ENCODE results near the gene CDC42BPA. TPM values are rescaled to one million over a fixed set of nuclear protein-coding genes. Genes with fewer than 3 reads are reported as not detected.

Gene CDC42BPA
- total RNA-seq, 4 donors from 2014 or later = 47.0 to 58.6 (median 54.8) TPM

DNA sequence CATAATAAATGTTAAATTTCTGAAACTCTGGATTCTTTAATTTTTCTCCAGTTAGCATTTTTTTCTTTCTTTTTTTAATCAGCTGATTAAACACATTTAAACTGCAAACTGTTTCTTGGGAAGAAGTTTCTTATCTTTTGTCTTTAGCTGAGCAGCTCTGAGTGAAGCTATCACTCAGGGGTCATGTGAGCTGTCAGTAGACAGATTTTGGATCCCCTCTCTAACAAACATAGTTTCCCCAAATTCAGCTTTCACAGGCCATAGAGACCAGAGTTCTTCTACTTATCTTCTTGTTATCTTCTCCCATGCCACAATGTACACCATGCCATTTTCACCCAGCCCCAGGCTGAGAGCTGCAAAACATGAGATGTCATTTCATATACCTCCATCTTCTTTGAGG is 148.9 kb downstream of the CDC42BPA start:
- no peaks in the 10 kb centered on the region for H3K36me3 ChIP-seq
- no peak for DNase-seq (ENCODE audit: low spot score in 2 of 2)
- H3K4me3 ChIP-seq = no peak overlapping the region
- TF ChIP-seq POLR2A (IDR thresholded peaks at IDR 0.05) (no peak), EP300 (IDR thresholded peaks at IDR 0.05) (no peak)
- TF ChIP-seq, protein P1, sequence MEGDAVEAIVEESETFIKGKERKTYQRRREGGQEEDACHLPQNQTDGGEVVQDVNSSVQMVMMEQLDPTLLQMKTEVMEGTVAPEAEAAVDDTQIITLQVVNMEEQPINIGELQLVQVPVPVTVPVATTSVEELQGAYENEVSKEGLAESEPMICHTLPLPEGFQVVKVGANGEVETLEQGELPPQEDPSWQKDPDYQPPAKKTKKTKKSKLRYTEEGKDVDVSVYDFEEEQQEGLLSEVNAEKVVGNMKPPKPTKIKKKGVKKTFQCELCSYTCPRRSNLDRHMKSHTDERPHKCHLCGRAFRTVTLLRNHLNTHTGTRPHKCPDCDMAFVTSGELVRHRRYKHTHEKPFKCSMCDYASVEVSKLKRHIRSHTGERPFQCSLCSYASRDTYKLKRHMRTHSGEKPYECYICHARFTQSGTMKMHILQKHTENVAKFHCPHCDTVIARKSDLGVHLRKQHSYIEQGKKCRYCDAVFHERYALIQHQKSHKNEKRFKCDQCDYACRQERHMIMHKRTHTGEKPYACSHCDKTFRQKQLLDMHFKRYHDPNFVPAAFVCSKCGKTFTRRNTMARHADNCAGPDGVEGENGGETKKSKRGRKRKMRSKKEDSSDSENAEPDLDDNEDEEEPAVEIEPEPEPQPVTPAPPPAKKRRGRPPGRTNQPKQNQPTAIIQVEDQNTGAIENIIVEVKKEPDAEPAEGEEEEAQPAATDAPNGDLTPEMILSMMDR (IDR thresholded peaks at IDR 0.05) = no peak
- no peaks in the 10 kb centered on the region for H3K27me3 ChIP-seq
- peaks cover 0 to 29% (median 0%) of the 10 kb centered on the region in 4 donors for H3K4me1 ChIP-seq
- H3K27ac ChIP-seq = no peak overlapping the region
- no peaks in the 10 kb centered on the region for H3K9me3 ChIP-seq

DNA sequence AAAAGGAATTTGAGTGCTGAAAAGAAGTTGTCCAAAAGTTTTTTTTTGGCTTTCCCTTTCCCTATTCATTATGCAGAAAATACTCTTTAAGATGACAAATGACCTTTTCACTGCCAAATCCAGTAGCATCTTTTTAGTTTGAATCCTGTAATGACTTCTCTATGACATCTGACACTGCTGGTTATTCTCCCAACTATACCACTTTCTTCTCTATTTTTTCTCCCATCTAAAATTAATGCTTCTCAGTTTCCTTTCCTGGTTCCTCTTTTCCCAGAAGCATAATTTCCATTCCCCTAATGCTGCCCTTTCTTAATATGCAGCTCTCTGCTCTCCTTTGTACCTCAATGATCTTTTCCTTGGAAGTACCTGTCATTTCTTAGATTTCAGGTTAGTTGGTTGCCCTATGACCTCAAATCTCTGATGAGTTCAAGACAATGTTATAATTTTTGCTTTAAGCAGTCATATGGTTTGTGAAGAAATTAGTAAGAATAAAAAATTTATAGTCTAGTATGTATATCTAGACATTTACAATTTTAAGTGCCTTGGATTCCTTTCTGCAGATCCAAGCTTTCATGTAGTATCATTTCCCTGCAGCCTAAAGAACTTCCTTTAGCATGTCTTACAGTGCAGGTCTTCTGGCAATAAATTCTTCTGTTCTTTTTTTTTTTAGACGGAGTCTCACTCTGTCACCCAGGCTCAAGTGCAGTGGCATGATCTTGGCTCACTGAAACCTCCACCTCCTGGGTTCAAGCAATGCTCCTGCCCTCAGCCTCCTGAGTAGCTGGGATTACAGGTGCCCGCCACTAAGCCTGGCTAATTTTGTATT is 150.8 kb downstream of the CDC42BPA start:
- Histone ChIP-seq H3K9me3 (no peaks in the 10 kb centered on the region), H3K27me3 (no peaks in the 10 kb centered on the region), H3K4me3 (no peak overlapping the region), H3K4me1 (peaks cover 0 to 29% (median 0%) of the 10 kb centered on the region in 4 donors), H3K27ac (no peak overlapping the region), H3K36me3 (no peaks in the 10 kb centered on the region)
- no peak for DNase-seq (ENCODE audit: low spot score in 2 of 2)
- WGBS, 2 donors = 77 to 85% methylated on average over 2 of the region's 2 CpGs
- TF ChIP-seq POLR2A (IDR thresholded peaks at IDR 0.05) (no peak), EP300 (IDR thresholded peaks at IDR 0.05) (no peak)
- TF ChIP-seq, protein P1 (IDR thresholded peaks at IDR 0.05) = no peak

DNA sequence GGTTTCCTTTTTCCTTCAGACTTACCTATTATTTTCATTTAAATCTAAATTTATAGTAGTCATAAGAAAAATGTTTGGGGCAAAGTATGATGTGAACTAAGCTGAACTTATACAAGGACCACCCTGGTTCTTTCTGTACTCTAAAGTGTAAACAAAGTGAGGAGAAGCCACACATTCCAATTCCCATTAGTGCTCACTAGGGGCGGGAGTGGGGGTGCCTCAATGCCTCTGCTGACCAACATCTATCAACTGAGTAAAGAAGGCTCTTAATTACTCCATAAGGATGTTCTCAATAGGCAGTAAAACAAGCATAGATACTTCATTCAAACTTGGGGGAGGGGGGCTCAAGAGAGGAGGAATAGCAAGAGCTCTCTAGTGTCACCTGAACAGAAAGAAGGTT is 151.7 kb downstream of the CDC42BPA start:
- 78 to 83% methylated on average over 1 of the region's 1 CpG for WGBS, 2 donors

DNA sequence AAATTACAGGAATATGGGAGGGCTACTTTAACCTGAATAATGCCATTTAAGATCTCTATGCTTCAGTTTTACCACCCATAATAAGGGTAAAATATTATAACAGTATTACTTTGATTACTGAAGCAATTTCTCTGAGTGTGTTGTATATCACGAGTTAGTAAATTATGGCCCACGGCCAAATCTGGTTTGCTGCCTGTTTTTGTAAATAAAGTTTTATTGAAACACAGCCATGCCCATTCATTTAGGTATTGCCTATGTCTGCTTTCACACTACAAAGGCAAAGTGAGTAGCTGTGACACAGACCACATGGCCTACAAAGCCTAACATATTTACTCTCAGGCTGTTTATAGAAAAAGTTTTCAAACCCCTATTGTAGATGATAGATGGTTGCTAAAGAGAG is 156.8 kb downstream of the CDC42BPA start:
- Histone ChIP-seq H3K4me1 (peaks cover 0 to 7% (median 0%) of the 10 kb centered on the region in 4 donors), H3K27me3 (no peaks in the 10 kb centered on the region), H3K4me3 (no peak overlapping the region), H3K36me3 (peaks cover 0 to 23% (median 0%) of the 10 kb centered on the region in 3 donors), H3K9me3 (no peaks in the 10 kb centered on the region), H3K27ac (no peak overlapping the region)
- DNase-seq (ENCODE audit: low spot score in 2 of 2) = no peak
- 44 to 50% methylated on average over 2 of the region's 2 CpGs for WGBS, 2 donors
- TF ChIP-seq POLR2A (IDR thresholded peaks at IDR 0.05) (no peak), EP300 (IDR thresholded peaks at IDR 0.05) (no peak)
- TF ChIP-seq, protein P1 (IDR thresholded peaks at IDR 0.05) = no peak

More for the DNA sequence above, 151.7 kb downstream of the CDC42BPA start:
- H3K27me3 ChIP-seq = no peaks in the 10 kb centered on the region
- DNase-seq (ENCODE audit: low spot score in 2 of 2) = no peak
- H3K36me3 ChIP-seq = no peaks in the 10 kb centered on the region
- TF ChIP-seq POLR2A (IDR thresholded peaks at IDR 0.05) (no peak), EP300 (IDR thresholded peaks at IDR 0.05) (no peak)
- TF ChIP-seq, protein P1 (IDR thresholded peaks at IDR 0.05) = no peak
- H3K4me3 ChIP-seq = no peak overlapping the region
- H3K27ac ChIP-seq = no peak overlapping the region
- H3K4me1 ChIP-seq = peaks cover 0 to 29% (median 0%) of the 10 kb centered on the region in 4 donors
- no peaks in the 10 kb centered on the region for H3K9me3 ChIP-seq

DNA sequence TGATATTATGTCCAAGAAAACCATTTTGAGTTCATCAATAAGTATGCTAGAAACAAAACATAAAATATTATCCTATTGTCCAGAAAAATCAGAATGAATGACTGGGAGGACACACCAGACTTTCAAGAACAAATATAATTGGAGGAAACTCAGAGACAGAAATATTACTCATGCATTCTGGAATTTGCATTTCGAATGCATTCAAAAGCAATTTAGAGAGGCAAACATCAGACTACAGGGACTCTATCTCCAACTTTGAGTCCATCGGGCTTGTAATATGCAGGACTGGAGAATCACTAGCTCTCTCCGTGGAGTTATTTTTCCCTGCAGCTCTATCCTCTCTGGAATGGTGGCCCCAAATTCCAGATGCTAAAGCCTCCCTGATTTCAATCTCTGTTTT is 161.8 kb downstream of the CDC42BPA start:
- Histone ChIP-seq H3K27me3 (no peaks in the 10 kb centered on the region), H3K4me3 (no peak overlapping the region), H3K4me1 (no peaks in the 10 kb centered on the region), H3K9me3 (no peaks in the 10 kb centered on the region), H3K36me3 (peaks cover 0 to 23% (median 0%) of the 10 kb centered on the region in 3 donors), H3K27ac (no peak overlapping the region)
- TF ChIP-seq POLR2A (IDR thresholded peaks at IDR 0.05) (no peak), EP300 (IDR thresholded peaks at IDR 0.05) (no peak)
- TF ChIP-seq, protein P1 (IDR thresholded peaks at IDR 0.05) = no peak
- no peak for DNase-seq (ENCODE audit: low spot score in 2 of 2)
- WGBS, 2 donors = 81 to 84% methylated on average over 3 of the region's 3 CpGs
